Panc1 (cell line): ENCODE data around the gene CEBPB. TPM values are rescaled to one million over a fixed set of nuclear protein-coding genes. Genes with fewer than 3 reads are reported as not detected.

Source experiments
- ATAC-seq: fragments of 200-7000 bp; cut with Tn5 transposase; 2 replicates; pipeline ENCODE4 v1.9.1; 2020; ENCODE audit warnings: mild to moderate bottlenecking, moderate library complexity
- BruUV-seq: library from RNA; stranded (reverse); fragments of 400-500 nt; replicated peaks from 2 replicates; lab custom pipeline; 2021; lab: Mats Ljungman, UMichigan
- CTCF ChIA-PET: fragments of 300-600 bp; sonication (Branson Sonifier 250); formaldehyde crosslinking; loops from one replicate; lab custom pipeline; 2022; ENCODE audit warnings: antibody characterized with exemption; lab: Charles Lee
- POLR2A ChIA-PET: fragments of 300-600 bp; sonication (Branson Sonifier 250); formaldehyde crosslinking; loops from one replicate; lab custom pipeline; 2022; ENCODE audit warnings: antibody characterized with exemption; lab: Charles Lee
- DNase-seq: peaks from one replicate; pipeline ENCODE4 v3.0.0-alpha.2; 2010; ENCODE audit warnings: low read depth, low spot score
- H3K27ac ChIP-seq: 2 replicates; pipeline ENCODE4 v1.5.1; 2011; ENCODE audit warnings: mild to moderate bottlenecking, low read length, inconsistent platforms
- H3K27me3 ChIP-seq: fragments of 200-500 bp; sonication (Bioruptor generic); 2 replicates; pipeline ENCODE4 v1.6.0; 2014; ENCODE audit warnings: low read length, inconsistent platforms; ENCODE audit not compliant: control insufficient read depth, insufficient read depth
- H3K36me3 ChIP-seq: fragments of 200-500 bp; sonication (Bioruptor generic); 2 replicates; pipeline ENCODE4 v1.5.1; 2014; ENCODE audit warnings: inconsistent platforms, mild to moderate bottlenecking, low read length, moderate library complexity; ENCODE audit not compliant: control insufficient read depth, insufficient read depth
- H3K4me1 ChIP-seq: 2 replicates; pipeline ENCODE4 v1.5.1; 2011; ENCODE audit warnings: inconsistent platforms, mild to moderate bottlenecking, low read length, moderate library complexity; ENCODE audit not compliant: control insufficient read depth, insufficient read depth
- H3K4me3 ChIP-seq, 2 experiments: 2 replicates each; pipeline ENCODE4 v1.5.1; 2011 to 2012; ENCODE audit warnings: low read depth in 2 of 2, low read length in 2 of 2, mild to moderate bottlenecking in 2 of 2, inconsistent platforms in 1 of 2, moderate library complexity in 1 of 2
- H3K9me3 ChIP-seq: fragments of 200-500 bp; sonication (Bioruptor generic); 2 replicates; pipeline ENCODE4 v1.5.1; 2014; ENCODE audit warnings: low read depth, mild to moderate bottlenecking, inconsistent platforms, low read length, moderate library complexity; ENCODE audit not compliant: control insufficient read depth, insufficient read depth
- CTCF ChIP-seq: fragments of 450-650 bp; IDR thresholded peaks from 2 replicates; pipeline ENCODE4 v1.5.1; 2017; ENCODE audit warnings: mild to moderate bottlenecking
- POLR2AphosphoS5 ChIP-seq: IDR thresholded peaks from 2 replicates; pipeline ENCODE4 v1.6.1; 2012; ENCODE audit warnings: mild to moderate bottlenecking, low read depth, low read length, moderate library complexity
- REST ChIP-seq, 2 experiments: IDR thresholded peaks; 2 replicates each; pipeline ENCODE4 v1.6.1; 2011 to 2012; ENCODE audit warnings: low read depth in 2 of 2, control low read depth in 1 of 2, low read length in 1 of 2, mild to moderate bottlenecking in 1 of 2, moderate library complexity in 1 of 2; ENCODE audit not compliant: insufficient read depth in 1 of 2
- SIN3A ChIP-seq: IDR thresholded peaks from 2 replicates; pipeline ENCODE4 v1.6.1; 2012; ENCODE audit warnings: low read depth, mild to moderate bottlenecking, low read length, moderate library complexity, borderline replicate concordance; ENCODE audit not compliant: insufficient read depth
- TCF7L2 ChIP-seq: IDR thresholded peaks from 2 replicates; pipeline ENCODE4 v1.6.1; 2011; ENCODE audit warnings: mild to moderate bottlenecking, low read depth, low read length, inconsistent platforms
- in situ Hi-C: cut with HindIII; loops from 2 replicates; pipeline ENCODE4 v1.10.0; 2016; ENCODE audit warnings: low sequenced_read_pairs, low pct_unique_long_range_greater_than_20kb
- intact Hi-C: fragments of 100-400 bp; cut with micrococcal nuclease; formaldehyde crosslinking; loops from one replicate; pipeline ENCODE4 v1.10.0; 2022; ENCODE audit not compliant: unreplicated experiment
- total RNA-seq: library from RNA; stranded (reverse); gene quantifications from one replicate; pipeline ENCODE4 v1.2.1, GENCODE V29; 2021; ENCODE audit not compliant: unreplicated experiment

Gene CEBPB
- total RNA-seq, 1 experiment from 2014 or later = 52.1 TPM

- Histone ChIP-seq H3K27me3 (no peaks in the 10 kb centered on the region), H3K4me3 (no peak overlapping the region), H3K27ac (no peak overlapping the region), H3K9me3 (no peaks in the 10 kb centered on the region), H3K36me3 (no peaks in the 10 kb centered on the region), H3K4me1 (peaks cover under 1% of the 10 kb centered on the region; the same call in 1 of the 2 replicates)
- intact Hi-C loops = no loop called here
- in situ Hi-C loops = no loop called here
- ChIA-PET CTCF (no interaction called here), POLR2A (interaction anchor here (0.5 kb wide), 1 partner anchor 60 kb away, joined by 4 read pairs; no protein-coding TSS in a partner anchor)
- no TSS peak for BruUV-seq
- DNase-seq (no peak), ATAC-seq (no peak)
- TF ChIP-seq CTCF (no peak), REST (IDR thresholded peaks at IDR 0.05; ENCODE audit: insufficient read depth in 1 of 2, low read depth in 2 of 2, low read length in 1 of 2) (no peak), TCF7L2 (no peak), POLR2AphosphoS5 (no peak), SIN3A (no peak)
These were observed 9.3 kb upstream of the CEBPB start for GRCh38 chr20:50181344-50181743.

GRCh38 chr20:50182346-50182745 is 8.3 kb upstream of the CEBPB start:
- Histone ChIP-seq H3K27me3 (no peaks in the 10 kb centered on the region), H3K27ac (no peak overlapping the region), H3K4me1 (peaks cover 10% of the 10 kb centered on the region), H3K9me3 (no peaks in the 10 kb centered on the region), H3K4me3 (no peak overlapping the region), H3K36me3 (no peaks in the 10 kb centered on the region)
- TF ChIP-seq SIN3A = no peak
- no peak for TF ChIP-seq POLR2AphosphoS5
- no peak for TF ChIP-seq CTCF
- no peak for TF ChIP-seq REST (IDR thresholded peaks at IDR 0.05; ENCODE audit: insufficient read depth in 1 of 2, low read depth in 2 of 2, low read length in 1 of 2)
- no peak for TF ChIP-seq TCF7L2
- in situ Hi-C loops = no loop called here
- DNase-seq (no peak), ATAC-seq (no peak)
- ChIA-PET CTCF (no interaction called here), POLR2A (no interaction called here)
- intact Hi-C loops = no loop called here
- BruUV-seq = no TSS peak
